Tibial nerve (tissue), 4 donors: ENCODE results near the gene STARD3. TPM values are rescaled to one million over a fixed set of nuclear protein-coding genes. Genes with fewer than 3 reads are reported as not detected.

Experiments
- DNase-seq, 2 donors: peaks; one replicate each; pipeline ENCODE4 v3.0.0-alpha.2; 2019; ENCODE audit warnings: low spot score in 2 of 2
- H3K27ac ChIP-seq, 4 donors: fragments of 200-600 bp; sonication (generic) in 3 of 4; one replicate each; pipeline ENCODE4 v1.5.1; 2017 to 2019; ENCODE audit warnings: mild to moderate bottlenecking in 1 of 4
- H3K27me3 ChIP-seq, 2 donors: fragments of 200-600 bp; sonication (generic) in 1 of 2; one replicate each; pipeline versions ENCODE4 v1.5.1 to v1.6.0; 2017 to 2019
- H3K36me3 ChIP-seq, 3 donors: fragments of 200-600 bp; sonication (generic); one replicate each; pipeline ENCODE4 v1.5.1; 2018 to 2019
- H3K4me1 ChIP-seq, 4 donors: fragments of 200-600 bp; sonication (generic) in 3 of 4; one replicate each; pipeline ENCODE4 v1.5.1; 2017 to 2019
- H3K4me3 ChIP-seq, 4 donors: fragments of 200-600 bp; sonication (generic) in 3 of 4; one replicate each; pipeline ENCODE4 v1.5.1; 2017 to 2019; ENCODE audit warnings: mild to moderate bottlenecking in 1 of 4, moderate library complexity in 1 of 4
- H3K9me3 ChIP-seq, 4 donors: fragments of 200-600 bp; sonication (generic) in 3 of 4; one replicate each; pipeline ENCODE4 v1.5.1; 2017 to 2019
- CTCF ChIP-seq, 5 experiments: fragments of 200-600 bp in 3 of 5; fragments of 450-650 bp in 2 of 5; sonication (generic) in 3 of 5; IDR thresholded peaks; one replicate each; pipeline ENCODE4 v1.5.1; 2016 to 2019; ENCODE audit warnings: antibody characterized with exemption in 5 of 5, mild to moderate bottlenecking in 3 of 5, moderate library complexity in 2 of 5
- EP300 ChIP-seq, 2 donors: sonication (generic); formaldehyde crosslinking; IDR thresholded peaks; one replicate each; pipeline ENCODE4 v1.6.1; 2017; ENCODE audit warnings: antibody characterized with exemption in 2 of 2, mild to moderate bottlenecking in 1 of 2
- POLR2A ChIP-seq, 2 donors: fragments of 450-650 bp; IDR thresholded peaks; one replicate each; pipeline ENCODE4 v1.6.1; 2017; ENCODE audit warnings: antibody characterized with exemption in 2 of 2, mild to moderate bottlenecking in 2 of 2, moderate library complexity in 2 of 2
- WGBS, 2 donors: methylation state at CpG; one replicate each; pipeline ENCODE4 v1.1.5; 2018; 5-methylcytosine and 5-hydroxymethylcytosine counted together
- total RNA-seq, 4 donors: library from RNA; depleted of rRNA; stranded (reverse); fragments of >200 nt; gene quantifications; one replicate each; pipeline ENCODE4 v1.1.0, GENCODE V29; 2016

Gene STARD3
- total RNA-seq, 4 donors from 2014 or later: 85.3 to 170 (median 108) TPM

GRCh38 chr17:39595928-39596510, 40.9 kb upstream of the STARD3 start:
- Histone ChIP-seq H3K27ac (no peak overlapping the region), H3K9me3 (no peaks in the 10 kb centered on the region), H3K36me3 (no peaks in the 10 kb centered on the region), H3K4me3 (no peak overlapping the region), H3K27me3 (peaks cover 0 to 87% of the 10 kb centered on the region in 2 donors), H3K4me1 (peaks cover 0 to 40% (median 14%) of the 10 kb centered on the region in 4 donors)
- WGBS, 2 donors: 9 to 16% methylated on average over 11 of the region's 11 CpGs
- no peak for DNase-seq
- no peak for TF ChIP-seq POLR2A (IDR thresholded peaks at IDR 0.05)
- no peak for TF ChIP-seq CTCF (IDR thresholded peaks at IDR 0.05)
- no peak for TF ChIP-seq EP300 (IDR thresholded peaks at IDR 0.05)

- H3K27ac ChIP-seq: no peak overlapping the region
- no peak overlapping the region for H3K4me3 ChIP-seq
- H3K36me3 ChIP-seq: no peaks in the 10 kb centered on the region
- TF ChIP-seq EP300 (IDR thresholded peaks at IDR 0.05): no peak
- TF ChIP-seq POLR2A (IDR thresholded peaks at IDR 0.05): no peak
- no peak for TF ChIP-seq CTCF (IDR thresholded peaks at IDR 0.05)
- H3K9me3 ChIP-seq: no peaks in the 10 kb centered on the region
- WGBS, 2 donors: 2 to 3% methylated on average over 36 to 45 of the region's 47 CpGs
- peaks cover 0 to 40% (median 14%) of the 10 kb centered on the region in 4 donors for H3K4me1 ChIP-seq
- no peak for DNase-seq
- H3K27me3 ChIP-seq: peaks cover 0 to 94% of the 10 kb centered on the region in 2 donors
Observed at GRCh38 chr17:39596543-39597267, 40.2 kb upstream of the STARD3 start.

GRCh38 chr17:39597372-39598046, 39.4 kb upstream of the STARD3 start:
- Histone ChIP-seq H3K4me3 (no peak overlapping the region), H3K4me1 (peaks cover 0 to 40% (median 14%) of the 10 kb centered on the region in 4 donors), H3K9me3 (no peaks in the 10 kb centered on the region), H3K27me3 (peaks cover 0 to 97% of the 10 kb centered on the region in 2 donors), H3K27ac (no peak overlapping the region), H3K36me3 (no peaks in the 10 kb centered on the region)
- no peak for DNase-seq
- 10 to 13% methylated on average over 20 of the region's 22 CpGs for WGBS, 2 donors
- TF ChIP-seq POLR2A (IDR thresholded peaks at IDR 0.05): no peak
- no peak for TF ChIP-seq EP300 (IDR thresholded peaks at IDR 0.05)
- TF ChIP-seq CTCF (IDR thresholded peaks at IDR 0.05): no peak

- no peak overlapping the region for H3K27ac ChIP-seq
- H3K4me3 ChIP-seq: no peak overlapping the region
- peaks cover 0 to 97% of the 10 kb centered on the region in 2 donors for H3K27me3 ChIP-seq
- DNase-seq: no peak
- H3K36me3 ChIP-seq: no peaks in the 10 kb centered on the region
- no peaks in the 10 kb centered on the region for H3K9me3 ChIP-seq
- 11 to 16% methylated on average over 13 of the region's 13 CpGs for WGBS, 2 donors
- no peak for TF ChIP-seq POLR2A (IDR thresholded peaks at IDR 0.05)
- no peak for TF ChIP-seq EP300 (IDR thresholded peaks at IDR 0.05)
- H3K4me1 ChIP-seq: peaks cover 0 to 40% (median 14%) of the 10 kb centered on the region in 4 donors
Observed at GRCh38 chr17:39598047-39598481, 38.9 kb upstream of the STARD3 start.

GRCh38 chr17:39598630-39599003, 38.3 kb upstream of the STARD3 start:
- H3K27me3 ChIP-seq: peaks cover 0 to 97% of the 10 kb centered on the region in 2 donors
- no peak overlapping the region for H3K4me3 ChIP-seq
- H3K36me3 ChIP-seq: no peaks in the 10 kb centered on the region
- 2 to 3% methylated on average over 17 of the region's 17 CpGs for WGBS, 2 donors
- TF ChIP-seq CTCF (IDR thresholded peaks at IDR 0.05) (no peak), POLR2A (IDR thresholded peaks at IDR 0.05) (no peak), EP300 (IDR thresholded peaks at IDR 0.05) (no peak)
- H3K4me1 ChIP-seq: peaks cover 0 to 40% (median 14%) of the 10 kb centered on the region in 4 donors
- DNase-seq: no peak
- no peak overlapping the region for H3K27ac ChIP-seq
- no peaks in the 10 kb centered on the region for H3K9me3 ChIP-seq
